GM23338 (cell line): ENCODE measurements around the gene SELE. TPM values are rescaled to one million over a fixed set of nuclear protein-coding genes. Genes with fewer than 3 reads are reported as not detected.
A peak's percentile ranks its signal among the peaks of the same experiment; 100 is the strongest.

Source experiments
- ATAC-seq: fragments of 200-7000 bp; cut with Tn5 transposase; 3 replicates; pipeline ENCODE4 v1.9.1; 2020
- DNase-seq: peaks from one replicate; pipeline ENCODE4 v3.0.0-alpha.2; 2015; ENCODE audit warnings: low spot score
- H2AFZ ChIP-seq: fragments of 200-600 bp; sonication (generic); 2 replicates; pipeline ENCODE4 v1.8.0; 2016; ENCODE audit warnings: antibody characterized with exemption, mild to moderate bottlenecking, moderate library complexity
- H3F3A ChIP-seq: fragments of 200-600 bp; sonication (generic); replicated peaks from 2 replicates; pipeline ENCODE4 v1.8.0; 2017; ENCODE audit warnings: antibody characterized with exemption, mixed run types, low read depth
- H3K27ac ChIP-seq: fragments of 200-600 bp; sonication (generic); 2 replicates; pipeline ENCODE4 v1.6.1; 2016; ENCODE audit warnings: low read depth
- H3K27me3 ChIP-seq: fragments of 200-600 bp; sonication (generic); 2 replicates; pipeline ENCODE4 v1.8.0; 2016; ENCODE audit warnings: mild to moderate bottlenecking, mixed run types, moderate library complexity; ENCODE audit not compliant: insufficient read depth
- H3K36me3 ChIP-seq: fragments of 200-600 bp; sonication (generic); 2 replicates; pipeline ENCODE4 v1.8.0; 2016; ENCODE audit warnings: mild to moderate bottlenecking; ENCODE audit not compliant: insufficient read depth
- H3K4me1 ChIP-seq: fragments of 200-600 bp; sonication (generic); 2 replicates; pipeline ENCODE4 v1.8.0; 2016; ENCODE audit warnings: mild to moderate bottlenecking, moderate library complexity; ENCODE audit not compliant: insufficient read depth
- H3K4me2 ChIP-seq: fragments of 200-600 bp; sonication (generic); 2 replicates; pipeline ENCODE4 v1.7.1; 2017; ENCODE audit warnings: mixed run types
- H3K4me3 ChIP-seq: fragments of 200-600 bp; sonication (generic); 2 replicates; pipeline ENCODE4 v1.6.1; 2016; ENCODE audit warnings: mixed run types
- H3K79me2 ChIP-seq: fragments of 200-600 bp; sonication (generic); replicated peaks from 2 replicates; pipeline ENCODE4 v1.8.0; 2017; ENCODE audit warnings: mild to moderate bottlenecking; ENCODE audit not compliant: insufficient read depth
- H3K9me2 ChIP-seq: fragments of 200-600 bp; sonication (generic); 2 replicates; pipeline ENCODE4 v1.8.0; 2017; ENCODE audit not compliant: insufficient read depth
- H4K20me1 ChIP-seq: fragments of 200-600 bp; sonication (generic); replicated peaks from 2 replicates; pipeline ENCODE4 v1.8.0; 2017; ENCODE audit warnings: mild to moderate bottlenecking; ENCODE audit not compliant: insufficient read depth
- H3K27ac Mint-ChIP-seq: 2 replicates; pipeline ENCODE4 v1.8.0; 2020; ENCODE audit warnings: inconsistent platforms, mild to moderate bottlenecking, moderate library complexity, mixed read lengths
- H3K27me3 Mint-ChIP-seq: 3 replicates; pipeline ENCODE4 v1.8.0; 2022; ENCODE audit warnings: low read depth, mild to moderate bottlenecking, moderate library complexity, mixed read lengths, inconsistent platforms; ENCODE audit not compliant: insufficient read depth, poor library complexity
- H3K36me3 Mint-ChIP-seq: 3 replicates; pipeline ENCODE4 v1.8.0; 2021; ENCODE audit warnings: low read depth, mild to moderate bottlenecking, inconsistent platforms, moderate library complexity, mixed read lengths
- H3K4me1 Mint-ChIP-seq: 3 replicates; pipeline ENCODE4 v1.8.0; 2020; ENCODE audit warnings: mild to moderate bottlenecking, inconsistent platforms, mixed read lengths
- H3K4me3 Mint-ChIP-seq: 3 replicates; pipeline ENCODE4 v1.8.0; 2021; ENCODE audit warnings: moderate library complexity, mild to moderate bottlenecking, inconsistent platforms, mixed read lengths
- H3K9me3 Mint-ChIP-seq: 3 replicates; pipeline ENCODE4 v1.8.0; 2020; ENCODE audit warnings: moderate library complexity, mild to moderate bottlenecking, inconsistent platforms, mixed read lengths
- CREB1 ChIP-seq: fragments of 250-450 bp; sonication (Bioruptor Pico); IDR thresholded peaks from 2 replicates; pipeline ENCODE4 v1.5.0; 2020; ENCODE audit warnings: low read depth, mild to moderate bottlenecking, moderate library complexity
- CTCF ChIP-seq, 2 experiments: fragments of 200-600 bp in 1 of 2; sonication (generic) in 1 of 2; conservative IDR thresholded peaks; 2 replicates each; pipeline versions ENCODE4 v1.5.1 to v1.6.1; 2016 to 2017; ENCODE audit warnings: antibody characterized with exemption in 2 of 2, low read depth in 2 of 2, mild to moderate bottlenecking in 2 of 2, moderate library complexity in 1 of 2
- EZH2 ChIP-seq: fragments of 200-600 bp; sonication (generic); IDR thresholded peaks from one replicate; pipeline ENCODE4 v1.8.0; 2017; ENCODE audit warnings: antibody characterized with exemption, mild to moderate bottlenecking, low read depth; ENCODE audit not compliant: unreplicated experiment
- EZH2phosphoT487 ChIP-seq: fragments of 200-600 bp; sonication (generic); IDR thresholded peaks from one replicate; pipeline ENCODE4 v1.8.1; 2018; ENCODE audit warnings: antibody characterized with exemption; ENCODE audit not compliant: unreplicated experiment
- JUNB ChIP-seq: IDR thresholded peaks from one replicate; pipeline ENCODE4 v1.6.1; 2016; ENCODE audit warnings: antibody characterized with exemption; ENCODE audit not compliant: unreplicated experiment
- NANOG ChIP-seq: IDR thresholded peaks from 2 replicates; pipeline ENCODE4 v1.6.1; 2016; ENCODE audit warnings: antibody characterized with exemption, borderline replicate concordance
- POLR2AphosphoS5 ChIP-seq: IDR thresholded peaks from 2 replicates; pipeline ENCODE4 v1.6.1; 2016; ENCODE audit warnings: antibody characterized with exemption, low read depth
- REST ChIP-seq: IDR thresholded peaks from one replicate; pipeline ENCODE4 v1.6.1; 2018; ENCODE audit warnings: antibody characterized with exemption; ENCODE audit not compliant: unreplicated experiment
- ZNF331 ChIP-seq: fragments of 250-450 bp; sonication (Bioruptor Pico); IDR thresholded peaks from 2 replicates; pipeline ENCODE4 v1.5.0; 2020; ENCODE audit warnings: low read depth, mild to moderate bottlenecking, moderate library complexity
- ZNF462 ChIP-seq: fragments of 250-450 bp; sonication (Bioruptor Pico); IDR thresholded peaks from 2 replicates; pipeline ENCODE4 v1.5.0; 2020; ENCODE audit warnings: mild to moderate bottlenecking, moderate library complexity
- polyA plus RNA-seq: library from polyadenylated mRNA; unstranded; fragments of >200 nt; fragmentation: Nextera tagmentation; extraction: Ambion mirVana; gene quantifications from 2 replicates; pipeline ENCODE4 v1.2.1, GENCODE V29; 2016
- total RNA-seq: library from RNA; depleted of rRNA; stranded (reverse); fragments of >200 nt; shearing (Covaris generic); gene quantifications from 2 replicates; pipeline ENCODE4 v1.2.3, GENCODE V29; 2014

SELE gene
- total and polyA plus RNA-seq, 2 experiments from 2014 or later, result not detected

GRCh38 chr1:169682071-169682470 is 51.8 kb downstream of the SELE start:
- Mint-ChIP-seq H3K27ac (no peak overlapping the region), H3K4me3 (no peak overlapping the region), H3K9me3 (no peaks in the 10 kb centered on the region; the same call in 2 of the 3 replicates), H3K4me1 (peaks cover 7% of the 10 kb centered on the region; the same call in 2 of the 3 replicates), H3K36me3 (no peaks in the 10 kb centered on the region), H3K27me3 (peaks cover 37% of the 10 kb centered on the region)
- Histone ChIP-seq H3K27me3 (peaks cover 91% of the 10 kb centered on the region), H3K79me2 (no peaks in the 10 kb centered on the region), H2AFZ (no peak overlapping the region), H3K4me1 (no peaks in the 10 kb centered on the region), H3K4me2 (no peak overlapping the region), H3K4me3 (no peak overlapping the region), H3F3A (no peaks in the 10 kb centered on the region), H3K9me2 (no peaks in the 10 kb centered on the region), H3K36me3 (no peaks in the 10 kb centered on the region), H3K27ac (no peak overlapping the region), H4K20me1 (peaks cover 6% of the 10 kb centered on the region; the same call in 1 of the 2 replicates)
- ATAC-seq (peak; percentile 98), DNase-seq (peak; percentile 45)
- TF ChIP-seq CTCF (conservative IDR thresholded peaks at IDR 0.05; ENCODE audit: low read depth in 2 of 2) (no peak), CREB1 (CRISPR knock-in tag) (no peak), EZH2 (no peak), POLR2AphosphoS5 (peak; percentile 41; the same call in 1 of the 2 replicates)

- ATAC-seq (no peak), DNase-seq (no peak)
- Mint-ChIP-seq H3K36me3 (no peaks in the 10 kb centered on the region), H3K4me1 (peaks cover 11% of the 10 kb centered on the region), H3K27ac (no peak overlapping the region), H3K4me3 (no peak overlapping the region), H3K9me3 (no peaks in the 10 kb centered on the region; the same call in 2 of the 3 replicates), H3K27me3 (peaks cover 38% of the 10 kb centered on the region)
- Histone ChIP-seq H3K9me2 (no peaks in the 10 kb centered on the region), H2AFZ (no peak overlapping the region), H4K20me1 (peaks cover 6% of the 10 kb centered on the region; the same call in 1 of the 2 replicates), H3K36me3 (no peaks in the 10 kb centered on the region), H3K27me3 (peaks cover 82% of the 10 kb centered on the region), H3K4me2 (no peak overlapping the region), H3K27ac (no peak overlapping the region), H3F3A (no peaks in the 10 kb centered on the region), H3K79me2 (no peaks in the 10 kb centered on the region), H3K4me3 (no peak overlapping the region), H3K4me1 (peaks cover 5% of the 10 kb centered on the region; the same call in 1 of the 2 replicates)
- TF ChIP-seq EZH2phosphoT487, result no peak
- no peak for TF ChIP-seq REST
- no peak for TF ChIP-seq CREB1 (CRISPR knock-in tag)
- no peak for TF ChIP-seq ZNF462 (CRISPR knock-in tag)
- no peak for TF ChIP-seq POLR2AphosphoS5
- TF ChIP-seq ZNF331, result no peak
- TF ChIP-seq JUNB, result no peak
- TF ChIP-seq NANOG, result no peak
Observed at GRCh38 chr1:169681140-169681539, 52.7 kb downstream of the SELE start.
